Stromal cell of bone marrow (primary cell): ENCODE measurements around the gene ZNF467.

ENCODE experiments used
- DNase-seq: peaks from one replicate; pipeline ENCODE4 v3.0.0-alpha.2; 2012; ENCODE audit warnings: low read depth

ZNF467 gene

GRCh38 chr7:149727053-149727898 is 46.1 kb downstream of the ZNF467 start:
- no peak for DNase-seq

DNA sequence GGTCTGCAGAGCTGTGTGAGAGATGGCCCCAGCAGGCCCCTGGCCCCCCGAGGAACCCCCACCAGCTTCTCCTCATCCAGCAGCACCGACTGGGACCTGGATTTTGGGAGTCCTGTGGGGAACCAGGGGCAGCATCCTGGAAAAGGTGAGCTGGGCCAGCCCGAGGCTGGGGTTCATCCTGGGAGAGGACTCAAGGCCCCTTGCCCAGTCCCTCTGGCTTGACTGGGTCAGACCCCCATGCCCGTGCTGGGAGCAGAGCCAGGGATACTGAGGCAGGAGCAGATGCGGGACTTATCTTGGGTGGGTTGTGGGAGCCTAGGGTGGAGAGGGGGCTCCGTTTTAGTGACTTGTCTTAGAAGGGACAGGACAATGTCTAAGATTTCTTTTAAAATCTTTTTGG is 47.5 kb downstream of the ZNF467 start:
- DNase-seq, result no peak

DNA sequence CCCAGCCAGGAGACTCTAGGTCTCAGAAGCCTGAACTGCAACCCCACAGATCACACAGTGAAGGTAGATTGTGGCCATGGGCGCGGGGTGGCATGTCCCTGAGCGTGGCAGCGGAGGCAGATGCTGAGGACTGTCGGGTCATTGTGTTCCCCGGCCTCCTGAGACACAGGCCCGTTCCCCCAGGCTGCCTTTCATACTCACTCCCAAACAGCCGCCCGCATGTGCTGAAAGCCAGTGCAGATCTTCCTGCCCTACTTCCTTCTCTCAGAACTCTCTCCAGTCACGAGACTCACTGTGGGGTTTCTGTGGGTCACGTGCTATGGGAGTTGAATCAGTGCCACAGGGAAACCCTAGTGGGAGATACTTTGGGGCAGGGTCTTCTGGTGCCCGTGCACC is 48.0 kb downstream of the ZNF467 start:
- no peak for DNase-seq

DNA sequence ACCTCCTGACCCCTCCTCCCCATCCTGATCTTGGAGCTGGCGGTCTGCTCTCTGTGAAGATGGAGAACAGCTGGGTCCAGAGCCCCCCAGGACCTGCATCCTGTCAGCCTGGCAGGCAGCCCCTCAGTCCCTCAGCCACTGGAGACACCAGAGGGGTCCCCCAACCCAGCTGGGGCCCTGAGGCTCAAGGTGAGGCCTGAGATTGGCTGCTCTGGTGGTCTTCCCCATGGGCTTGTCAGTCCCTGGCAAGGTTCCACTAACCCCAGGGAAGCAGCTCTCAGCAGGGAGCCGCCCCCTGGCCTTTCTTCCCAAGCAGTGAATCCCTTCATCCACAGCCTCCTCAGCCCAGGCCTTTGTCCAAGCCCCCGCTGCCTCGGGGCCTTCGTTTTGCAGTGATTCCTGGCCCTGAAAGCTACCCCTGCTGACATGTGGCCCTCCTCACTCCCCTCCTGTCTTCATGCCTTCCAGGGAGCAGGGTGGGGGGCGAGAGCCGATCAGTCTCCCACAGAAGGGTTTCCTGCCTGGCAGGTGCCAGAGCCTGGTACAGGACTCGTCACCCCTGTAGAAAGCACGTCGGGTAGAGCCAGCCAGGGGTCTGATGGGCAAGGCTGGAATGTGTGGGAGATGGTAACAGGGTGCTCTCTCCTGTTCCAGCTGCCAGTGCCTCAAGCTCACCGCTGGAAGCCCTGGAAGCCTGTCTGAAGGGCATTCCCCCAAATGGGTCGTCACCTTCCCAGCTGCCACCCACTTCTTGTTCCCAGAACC is 48.5 kb downstream of the ZNF467 start:
- DNase-seq, result no peak

- DNase-seq, result no peak
Measured at GRCh38 chr7:149723795-149724495, 49.4 kb downstream of the ZNF467 start.

GRCh38 chr7:149723082-149723767 is 50.2 kb downstream of the ZNF467 start:
- no peak for DNase-seq

DNA sequence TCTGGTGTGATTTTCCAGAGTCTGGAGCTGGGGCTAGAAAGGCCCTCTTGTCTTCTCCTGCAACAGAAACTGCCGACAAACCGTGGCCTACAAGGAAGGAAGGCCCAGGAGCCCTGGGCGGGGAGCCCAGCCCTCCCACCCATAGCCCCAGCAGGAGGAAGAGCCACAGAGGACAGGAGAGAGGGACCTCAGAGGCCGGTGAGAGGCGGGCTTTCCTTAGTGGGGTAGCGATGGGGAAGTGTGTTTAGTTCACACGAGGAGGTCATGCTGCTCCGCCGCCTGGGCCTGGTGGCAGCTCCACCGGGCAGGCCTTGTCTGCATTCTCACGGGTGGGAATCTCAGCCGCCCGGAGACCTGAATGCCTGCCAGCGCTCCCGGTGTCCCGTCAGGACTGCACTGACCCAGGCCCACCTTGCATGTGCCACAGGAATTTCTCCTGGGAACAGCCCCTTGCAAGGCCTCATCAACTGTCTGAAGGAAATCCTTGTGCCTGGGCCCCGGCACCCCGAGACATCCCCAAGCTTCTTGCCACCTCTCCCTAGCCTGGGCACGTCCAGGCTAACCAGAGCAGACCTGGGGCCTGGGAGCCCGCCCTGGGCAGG is 50.9 kb downstream of the ZNF467 start:
- no peak for DNase-seq

- no peak for DNase-seq
Measured at GRCh38 chr7:149721084-149721601, 52.2 kb downstream of the ZNF467 start.

DNA sequence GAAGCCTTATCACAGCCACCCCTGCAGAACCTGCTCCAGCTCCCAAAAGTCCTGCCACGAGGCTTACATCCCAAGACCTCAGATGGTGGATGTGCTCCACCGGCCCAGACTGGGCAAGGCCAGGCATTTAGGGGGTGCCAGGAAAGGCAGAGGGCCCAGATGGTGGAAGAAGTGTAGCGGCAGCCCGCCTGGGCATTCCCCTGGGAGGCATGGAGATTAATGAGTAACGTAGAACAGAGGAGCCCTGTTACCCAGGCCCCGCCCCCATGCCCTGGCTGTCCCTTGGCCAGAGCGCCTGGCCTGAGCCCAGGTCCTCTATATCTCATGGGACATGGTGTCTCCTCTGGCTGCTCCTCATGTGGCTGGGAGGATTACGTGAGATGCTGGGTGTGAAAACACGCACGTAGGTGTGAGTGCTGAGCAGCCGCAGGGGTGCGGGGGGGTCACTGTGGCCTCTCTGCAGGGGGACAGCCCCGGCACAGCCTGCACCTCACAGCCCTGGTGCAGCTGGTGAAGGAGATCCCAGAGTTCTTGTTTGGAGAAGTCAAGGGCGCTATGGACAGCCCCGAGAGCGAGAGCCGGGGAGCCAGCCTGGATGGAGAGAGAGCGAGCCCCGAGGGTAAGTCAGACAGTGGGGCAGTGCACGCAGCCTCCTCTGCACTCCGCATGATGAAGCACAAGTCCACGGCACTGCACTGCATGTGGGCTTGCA is 52.9 kb downstream of the ZNF467 start:
- no peak for DNase-seq

DNA sequence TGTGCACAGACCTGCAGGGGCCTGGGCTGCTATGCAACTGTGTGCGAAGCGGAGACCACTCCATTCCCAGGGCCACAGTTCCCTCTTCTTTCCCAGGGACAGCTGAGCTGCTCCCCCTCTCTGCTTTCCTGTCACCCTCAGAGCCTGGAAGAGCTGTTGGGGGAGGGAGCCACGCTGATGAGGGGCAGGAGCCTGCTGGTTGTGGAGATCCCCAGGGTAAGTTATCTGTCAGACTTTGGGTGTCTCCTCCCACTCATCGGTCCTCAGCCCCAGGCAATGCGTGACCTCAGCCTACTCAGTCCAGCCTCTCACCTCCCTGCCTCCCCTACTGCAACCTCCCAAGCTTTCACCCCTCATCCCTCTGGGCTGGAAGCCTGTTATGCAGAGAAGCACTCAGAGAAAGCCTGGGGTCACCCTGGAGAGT is 53.5 kb downstream of the ZNF467 start:
- DNase-seq, result no peak

DNA sequence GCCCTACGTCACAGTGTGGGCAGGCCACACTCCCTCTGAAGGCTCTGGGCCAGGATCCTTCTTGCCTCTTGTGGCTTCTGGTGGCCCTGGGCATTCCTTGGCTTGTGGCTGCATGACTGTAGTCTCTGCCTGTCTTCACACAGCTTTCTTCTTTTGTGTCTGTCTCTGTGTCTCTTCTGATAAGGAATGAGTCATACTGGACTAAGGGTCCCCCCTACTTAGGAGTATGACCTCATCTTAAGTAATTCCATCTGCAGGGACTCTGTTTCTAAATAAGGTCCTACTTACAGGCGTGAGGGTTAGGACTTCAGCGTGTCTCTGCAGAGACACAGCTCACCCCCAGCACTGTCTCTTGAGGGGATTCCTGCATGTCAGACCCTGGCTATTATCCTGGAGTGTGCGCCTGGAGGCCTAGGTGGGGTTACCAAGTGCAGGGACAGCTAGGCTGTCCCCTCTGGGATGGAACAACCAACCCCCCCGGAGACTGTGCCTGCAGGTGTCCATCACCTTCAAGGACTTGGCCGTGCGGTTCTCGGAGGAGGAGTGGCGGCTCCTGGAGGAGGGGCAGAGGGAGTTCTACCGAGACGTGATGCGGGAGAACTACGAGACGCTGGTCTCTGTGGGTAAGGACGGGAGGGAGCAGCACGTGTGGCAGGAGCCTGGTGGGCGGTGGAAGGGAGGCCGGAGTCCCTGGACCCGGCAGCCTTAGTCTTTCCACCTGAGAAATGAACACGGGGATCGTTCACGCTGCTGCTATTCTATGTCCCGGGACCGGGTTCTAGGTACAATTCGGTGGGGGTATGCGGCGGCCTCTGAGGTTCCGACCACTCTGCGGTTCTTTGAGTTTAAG is 54.1 kb downstream of the ZNF467 start:
- no peak for DNase-seq

GRCh38 chr7:149718730-149719049 is 54.7 kb downstream of the ZNF467 start:
- no peak for DNase-seq

DNA sequence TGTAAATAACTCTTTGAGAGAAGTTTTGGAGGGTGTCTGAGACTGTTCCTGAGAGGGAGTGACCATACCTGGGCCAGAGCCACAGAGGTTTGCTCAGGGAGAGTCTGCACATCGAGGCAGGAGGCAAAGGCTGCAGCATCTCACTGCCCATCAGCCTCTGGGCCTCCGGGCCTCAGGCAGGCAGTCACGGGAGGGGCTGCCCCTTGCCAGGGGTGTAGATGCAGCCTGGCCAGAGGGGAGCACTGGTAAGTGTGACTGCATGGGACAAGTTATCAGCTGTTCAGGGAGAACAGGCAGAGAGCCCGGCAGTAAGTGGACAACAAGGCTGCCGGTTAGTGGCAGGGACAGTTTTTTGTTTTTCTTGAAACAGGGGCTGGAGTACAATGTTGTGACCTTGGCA is 55.9 kb downstream of the ZNF467 start:
- no peak for DNase-seq

- DNase-seq, result no peak
Measured at GRCh38 chr7:149716932-149717307, 56.5 kb downstream of the ZNF467 start.

DNA sequence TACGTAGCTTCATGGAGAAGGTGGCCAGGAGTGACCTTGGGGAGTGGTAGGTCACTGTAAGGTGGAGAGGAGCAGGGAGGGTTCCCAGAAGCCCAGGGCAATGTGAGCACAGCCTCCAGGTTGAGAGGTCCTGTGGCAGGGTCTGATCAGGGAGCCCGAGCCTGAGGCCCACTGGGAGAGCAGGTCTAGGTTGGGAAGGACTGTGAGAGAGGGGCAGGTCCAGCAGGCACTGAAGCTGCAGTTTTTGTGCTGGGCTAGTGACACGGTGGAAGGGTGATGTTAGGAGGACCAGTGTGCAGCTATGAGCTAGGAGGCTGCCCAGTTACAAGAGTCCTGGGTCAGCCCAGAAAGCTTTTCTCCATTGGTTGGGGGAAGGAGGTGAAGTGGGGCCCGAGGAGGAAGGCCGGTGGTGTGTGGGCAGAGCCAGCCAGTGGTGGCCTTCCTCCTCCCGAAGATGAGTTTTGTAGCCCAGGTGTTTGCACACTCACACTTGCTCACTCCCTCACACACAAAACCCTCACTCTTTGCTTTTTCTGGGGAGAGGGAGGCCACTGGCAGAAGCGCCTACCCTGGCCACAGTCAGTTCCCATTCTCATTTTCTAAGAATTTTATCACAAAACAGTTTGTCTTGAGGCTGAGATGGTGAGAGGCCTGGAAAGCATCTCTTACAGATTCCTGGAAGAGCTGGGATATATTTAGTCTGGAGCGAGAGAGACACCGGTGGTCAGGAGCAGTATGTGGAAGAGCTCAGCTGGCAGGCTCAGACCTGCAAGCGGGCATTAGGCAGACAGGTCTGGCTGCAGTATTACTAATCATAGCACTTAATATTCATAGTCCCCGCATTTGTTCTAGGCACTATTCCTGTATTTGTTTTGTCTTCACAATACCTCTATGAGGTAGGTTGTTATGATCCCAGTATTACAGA is 57.1 kb downstream of the ZNF467 start:
- no peak for DNase-seq

GRCh38 chr7:149715476-149715875 is 57.9 kb downstream of the ZNF467 start:
- DNase-seq, result no peak

DNA sequence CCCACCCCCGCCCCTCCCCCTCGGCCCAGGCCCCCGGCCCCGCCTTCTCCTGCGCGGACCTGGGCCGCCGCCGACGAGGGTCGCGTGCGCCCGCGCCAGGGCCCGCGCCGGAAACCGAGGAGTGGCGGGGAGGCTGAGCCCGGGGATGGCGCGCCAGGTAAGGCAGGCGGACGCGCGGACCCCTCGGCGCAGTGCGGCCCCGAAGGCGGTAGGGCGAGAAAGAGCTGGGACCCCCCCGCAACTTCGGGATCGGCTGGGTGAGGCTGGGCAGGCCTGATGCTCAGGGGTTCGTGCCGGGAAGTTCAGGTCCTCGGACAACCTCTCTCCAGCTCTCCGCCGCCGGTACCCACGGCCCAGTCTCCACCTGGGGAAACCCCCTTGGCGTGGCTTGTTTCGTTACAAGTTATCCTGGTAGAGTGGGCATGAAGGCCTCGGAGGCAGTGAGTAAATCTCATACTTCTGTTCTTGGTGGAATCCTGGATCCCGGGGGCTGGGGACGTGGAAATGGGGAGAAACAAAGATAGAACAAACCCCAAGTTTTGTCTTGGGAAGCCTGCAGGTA is 58.4 kb downstream of the ZNF467 start:
- DNase-seq, result no peak
